PFSK-1 (cell line): ENCODE measurements around the gene UGT1A10.

Experiments
- FOXP2 ChIP-seq: optimal IDR thresholded peaks from 2 replicates; pipeline ENCODE3; 2011; ENCODE audit warnings: borderline replicate concordance, control low read depth, inconsistent platforms; ENCODE audit not compliant: insufficient read depth; ENCODE audit errors: extremely low read length, extremely low read depth
- POLR2AphosphoS5 ChIP-seq: IDR thresholded peaks from 2 replicates; pipeline ENCODE4 v1.6.1; 2012; ENCODE audit warnings: low read depth, mild to moderate bottlenecking, control low read depth, low read length, moderate library complexity
- SIN3A ChIP-seq: IDR thresholded peaks from 2 replicates; pipeline ENCODE4 v1.6.1; 2012; ENCODE audit warnings: mild to moderate bottlenecking, low read length, moderate library complexity, borderline replicate concordance; ENCODE audit not compliant: insufficient read depth
- TAF1 ChIP-seq: IDR thresholded peaks from 2 replicates; pipeline ENCODE4 v1.6.1; 2012; ENCODE audit warnings: low read length, control low read depth, borderline replicate concordance; ENCODE audit not compliant: insufficient read depth
- TF ChIP-seq, protein P1 (sequence below), 2 experiments: IDR thresholded peaks; 2 replicates each; pipeline versions ENCODE4 v1.6.1 to v1.8.0; 2011 to 2012; ENCODE audit warnings: low read depth in 2 of 2, low read length in 2 of 2, control low read depth in 1 of 2, inconsistent platforms in 1 of 2, mild to moderate bottlenecking in 1 of 2, moderate library complexity in 1 of 2; ENCODE audit not compliant: insufficient read depth in 1 of 2

Gene UGT1A10

DNA sequence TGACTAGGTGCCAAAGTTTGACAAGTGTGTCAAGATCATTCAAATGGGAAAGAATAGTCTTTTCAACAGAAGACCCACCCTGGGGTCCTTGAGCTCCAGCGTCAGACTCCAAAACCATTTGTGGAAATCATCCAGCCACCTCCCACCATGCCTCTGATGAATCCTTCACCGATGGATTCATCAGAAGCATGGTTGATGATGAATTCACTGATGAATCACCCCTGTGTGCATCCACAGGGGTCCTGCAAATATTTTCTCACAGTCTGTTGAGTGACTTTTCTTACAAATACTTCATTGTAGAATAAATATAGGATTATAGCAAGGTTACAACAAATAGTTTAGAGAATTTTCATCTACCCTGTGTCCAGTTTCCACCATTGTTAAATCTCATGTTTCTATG is 39.8 kb downstream of the UGT1A10 start:
- no peak for TF ChIP-seq POLR2AphosphoS5
- TF ChIP-seq, protein P1, sequence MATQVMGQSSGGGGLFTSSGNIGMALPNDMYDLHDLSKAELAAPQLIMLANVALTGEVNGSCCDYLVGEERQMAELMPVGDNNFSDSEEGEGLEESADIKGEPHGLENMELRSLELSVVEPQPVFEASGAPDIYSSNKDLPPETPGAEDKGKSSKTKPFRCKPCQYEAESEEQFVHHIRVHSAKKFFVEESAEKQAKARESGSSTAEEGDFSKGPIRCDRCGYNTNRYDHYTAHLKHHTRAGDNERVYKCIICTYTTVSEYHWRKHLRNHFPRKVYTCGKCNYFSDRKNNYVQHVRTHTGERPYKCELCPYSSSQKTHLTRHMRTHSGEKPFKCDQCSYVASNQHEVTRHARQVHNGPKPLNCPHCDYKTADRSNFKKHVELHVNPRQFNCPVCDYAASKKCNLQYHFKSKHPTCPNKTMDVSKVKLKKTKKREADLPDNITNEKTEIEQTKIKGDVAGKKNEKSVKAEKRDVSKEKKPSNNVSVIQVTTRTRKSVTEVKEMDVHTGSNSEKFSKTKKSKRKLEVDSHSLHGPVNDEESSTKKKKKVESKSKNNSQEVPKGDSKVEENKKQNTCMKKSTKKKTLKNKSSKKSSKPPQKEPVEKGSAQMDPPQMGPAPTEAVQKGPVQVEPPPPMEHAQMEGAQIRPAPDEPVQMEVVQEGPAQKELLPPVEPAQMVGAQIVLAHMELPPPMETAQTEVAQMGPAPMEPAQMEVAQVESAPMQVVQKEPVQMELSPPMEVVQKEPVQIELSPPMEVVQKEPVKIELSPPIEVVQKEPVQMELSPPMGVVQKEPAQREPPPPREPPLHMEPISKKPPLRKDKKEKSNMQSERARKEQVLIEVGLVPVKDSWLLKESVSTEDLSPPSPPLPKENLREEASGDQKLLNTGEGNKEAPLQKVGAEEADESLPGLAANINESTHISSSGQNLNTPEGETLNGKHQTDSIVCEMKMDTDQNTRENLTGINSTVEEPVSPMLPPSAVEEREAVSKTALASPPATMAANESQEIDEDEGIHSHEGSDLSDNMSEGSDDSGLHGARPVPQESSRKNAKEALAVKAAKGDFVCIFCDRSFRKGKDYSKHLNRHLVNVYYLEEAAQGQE (IDR thresholded peaks at IDR 0.05; ENCODE audit: insufficient read depth in 1 of 2, low read depth in 2 of 2, low read length in 2 of 2): no peak

DNA sequence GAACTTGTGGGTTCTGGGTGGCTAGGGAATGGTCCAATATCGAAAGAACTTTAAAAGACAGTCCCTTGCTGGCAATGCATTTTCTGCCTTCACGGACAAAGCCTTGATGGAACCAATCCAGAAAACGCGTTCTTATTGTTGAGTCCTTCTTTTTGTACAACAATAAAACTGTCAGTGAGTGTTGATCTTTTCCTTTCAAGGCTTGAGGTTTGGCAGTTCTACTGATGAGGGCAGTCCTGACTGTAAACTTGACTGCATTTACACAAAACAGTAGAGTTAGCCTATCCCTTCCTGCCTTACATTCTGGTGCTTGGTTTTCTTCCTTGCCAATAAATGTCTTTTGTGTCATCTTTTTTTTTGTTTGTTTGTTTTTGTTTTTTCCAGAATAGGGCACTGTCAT is 42.9 kb downstream of the UGT1A10 start:
- TF ChIP-seq POLR2AphosphoS5 (no peak), TAF1 (no peak), FOXP2 (no peak), SIN3A (no peak)
- TF ChIP-seq, protein P1 (IDR thresholded peaks at IDR 0.05; ENCODE audit: insufficient read depth in 1 of 2, low read depth in 2 of 2, low read length in 2 of 2): no peak

DNA sequence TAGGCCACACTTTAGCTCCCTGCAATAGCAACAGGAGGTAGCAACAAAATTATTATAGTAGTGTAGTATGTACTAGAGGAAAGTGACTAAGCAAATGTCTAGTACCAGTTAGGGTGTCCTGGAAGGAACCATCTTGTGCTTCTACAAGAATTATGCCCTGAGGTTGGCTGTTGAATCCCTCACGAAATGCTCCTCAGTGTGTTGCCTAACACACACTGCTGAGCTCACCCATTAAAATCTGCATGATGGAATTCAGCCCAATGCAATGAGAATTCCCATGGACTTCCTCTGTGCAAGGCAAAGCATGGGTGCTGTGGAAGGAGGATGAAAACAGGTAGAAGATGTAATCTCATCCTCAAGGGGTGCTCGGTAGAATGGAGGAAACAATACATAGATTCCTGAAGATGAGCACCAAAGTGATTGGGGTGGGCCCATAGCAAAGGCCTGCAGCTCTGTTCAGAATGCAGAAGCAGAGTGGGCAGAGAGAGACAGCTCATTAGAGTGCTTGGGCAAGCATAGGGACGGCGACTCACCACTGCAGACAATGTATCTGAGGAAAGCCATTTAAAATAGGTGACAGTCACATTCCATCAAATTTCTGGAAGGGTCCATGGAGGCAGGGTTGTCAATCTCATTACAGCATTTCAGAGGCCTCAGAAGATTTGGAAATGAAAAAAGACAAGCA is 44.3 kb downstream of the UGT1A10 start:
- TF ChIP-seq FOXP2: no peak
- no peak for TF ChIP-seq SIN3A
- TF ChIP-seq, protein P1 (IDR thresholded peaks at IDR 0.05; ENCODE audit: insufficient read depth in 1 of 2, low read depth in 2 of 2, low read length in 2 of 2): no peak
- no peak for TF ChIP-seq TAF1

DNA sequence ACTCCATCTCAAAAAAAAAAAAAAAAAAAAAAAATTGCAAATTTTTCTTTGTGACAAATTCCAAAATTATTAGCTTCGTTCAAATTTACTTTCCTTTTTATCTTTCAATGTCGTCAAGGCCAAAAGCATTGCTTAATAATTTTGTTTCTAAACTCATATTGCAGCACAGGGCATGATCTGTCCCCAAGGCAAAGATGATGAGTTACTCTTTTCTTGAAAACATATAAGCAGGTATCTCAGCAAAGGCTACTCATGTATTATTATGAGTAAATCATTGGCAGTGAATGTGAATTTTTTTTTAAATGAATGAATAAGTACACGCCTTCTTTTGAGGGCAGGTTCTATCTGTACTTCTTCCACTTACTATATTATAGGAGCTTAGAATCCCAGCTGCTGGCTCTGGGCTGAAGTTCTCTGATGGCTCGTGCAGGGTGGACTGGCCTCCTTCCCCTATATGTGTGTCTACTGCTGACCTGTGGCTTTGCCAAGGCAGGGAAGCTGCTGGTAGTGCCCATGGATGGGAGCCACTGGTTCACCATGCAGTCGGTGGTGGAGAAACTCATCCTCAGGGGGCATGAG is 45.4 kb downstream of the UGT1A10 start, which contains the start of gene UGT1A7:
Gene UGT1A7 (plus strand): TSS at position 381 of the 579 bp plus-strand sequence. CDS start 37 bp downstream, at position 418.
- TF ChIP-seq TAF1 (no peak), SIN3A (no peak), POLR2AphosphoS5 (no peak), FOXP2 (no peak)
- TF ChIP-seq, protein P1 (IDR thresholded peaks at IDR 0.05; ENCODE audit: insufficient read depth in 1 of 2, low read depth in 2 of 2, low read length in 2 of 2): no peak

DNA sequence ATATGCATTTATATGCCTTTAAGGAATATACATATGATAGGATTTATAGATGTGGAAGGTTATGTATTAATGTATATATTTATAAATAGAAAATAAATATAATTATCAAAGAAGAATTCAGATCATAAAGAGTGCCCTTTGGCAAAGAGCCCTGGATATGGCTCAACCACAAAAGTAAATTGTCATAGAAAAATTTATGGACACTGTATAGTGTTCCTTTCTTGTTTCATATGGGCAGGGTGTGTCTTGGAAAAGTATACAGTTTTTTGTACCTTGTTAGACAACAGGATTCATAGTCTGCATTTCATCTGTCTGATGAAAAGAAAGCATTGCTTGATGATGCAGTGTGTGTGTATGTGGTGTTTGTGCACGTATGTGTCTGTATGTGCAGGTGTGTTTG is 48.4 kb downstream of the UGT1A10 start:
- TF ChIP-seq POLR2AphosphoS5 (no peak), FOXP2 (no peak), TAF1 (no peak), SIN3A (no peak)
- TF ChIP-seq, protein P1 (IDR thresholded peaks at IDR 0.05; ENCODE audit: insufficient read depth in 1 of 2, low read depth in 2 of 2, low read length in 2 of 2): no peak
